Measurements from ENCODE around the gene BHLHE40. TPM values are rescaled to one million over a fixed set of nuclear protein-coding genes. Genes with fewer than 3 reads are reported as not detected.
A peak's percentile ranks its signal among the peaks of the same experiment; 100 is the strongest.

Gene BHLHE40
- total RNA-seq = 26.4 TPM

DNA sequence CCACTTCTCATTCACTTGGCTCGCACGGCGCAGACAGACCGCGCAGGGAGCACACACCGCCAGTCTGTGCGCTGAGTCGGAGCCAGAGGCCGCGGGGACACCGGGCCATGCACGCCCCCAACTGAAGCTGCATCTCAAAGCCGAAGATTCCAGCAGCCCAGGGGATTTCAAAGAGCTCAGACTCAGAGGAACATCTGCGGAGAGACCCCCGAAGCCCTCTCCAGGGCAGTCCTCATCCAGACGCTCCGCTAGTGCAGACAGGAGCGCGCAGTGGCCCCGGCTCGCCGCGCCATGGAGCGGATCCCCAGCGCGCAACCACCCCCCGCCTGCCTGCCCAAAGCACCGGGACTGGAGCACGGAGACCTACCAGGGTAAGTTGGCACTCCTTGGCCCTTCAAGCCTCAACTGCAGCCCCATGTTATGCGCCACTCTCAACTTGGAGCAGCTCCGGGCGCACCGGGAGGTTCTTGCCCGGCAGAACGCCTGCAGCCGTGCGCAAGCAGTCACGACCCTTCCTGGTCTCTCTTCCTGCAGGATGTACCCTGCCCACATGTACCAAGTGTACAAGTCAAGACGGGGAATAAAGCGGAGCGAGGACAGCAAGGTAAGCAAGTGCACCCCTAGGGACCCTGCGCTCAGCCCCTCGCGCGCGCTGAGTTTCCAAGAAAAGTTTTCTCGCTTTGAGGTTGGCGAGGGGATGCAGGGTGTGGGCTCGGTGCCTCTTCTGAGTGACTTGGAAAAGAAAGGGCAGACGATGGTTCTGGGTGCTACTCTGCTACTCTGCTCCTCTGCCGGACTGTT, at the start of gene BHLHE40:
TSS of gene BHLHE40 (plus strand) at position 10 of the 801 bp plus-strand sequence. CDS start at position 292, 282 bp downstream.
- ATAC-seq (peak; percentile 41), DNase-seq (ENCODE audit: low spot score) (no peak)

DNA sequence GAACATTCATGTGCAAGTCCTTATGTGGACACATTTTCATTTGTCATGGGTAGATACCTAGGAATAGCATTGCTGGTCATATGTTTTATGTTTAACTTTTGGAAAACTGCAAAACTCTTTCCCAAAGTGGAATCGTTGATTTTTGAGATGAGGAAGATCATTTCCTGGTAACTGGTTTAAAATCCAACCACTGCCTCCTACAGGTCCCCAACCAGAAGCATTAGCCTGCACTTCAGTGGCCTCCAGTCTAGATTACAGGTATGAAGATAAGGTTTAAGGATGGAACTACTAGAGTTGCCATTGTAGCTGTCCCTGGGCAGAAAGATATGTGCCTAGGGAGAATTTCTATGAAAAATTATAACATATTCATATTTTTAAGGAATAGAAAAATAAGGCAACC, 48.7 kb upstream of the BHLHE40 start:
- DNase-seq (ENCODE audit: low spot score) = no peak
- ATAC-seq = no peak

DNA sequence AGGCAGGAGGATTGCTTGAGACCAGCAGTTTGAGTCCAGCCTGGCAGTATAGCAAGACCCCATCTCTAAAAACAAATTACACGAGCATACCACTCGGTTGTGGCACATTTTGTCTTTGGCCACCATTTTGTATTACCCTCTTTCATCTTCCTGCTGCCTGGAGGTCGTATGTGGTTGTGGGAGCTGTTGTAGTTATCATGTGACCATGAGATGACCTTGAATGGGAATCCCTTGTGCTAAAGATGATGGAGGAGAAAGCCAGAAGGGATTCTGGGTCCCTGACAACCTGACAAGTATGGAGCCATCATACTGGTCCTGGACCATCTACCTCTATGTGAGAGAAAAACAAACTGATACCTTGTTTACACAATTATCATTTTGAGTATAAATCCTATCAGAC, 45.2 kb upstream of the BHLHE40 start:
- ATAC-seq (no peak), DNase-seq (ENCODE audit: low spot score) (no peak)

DNA sequence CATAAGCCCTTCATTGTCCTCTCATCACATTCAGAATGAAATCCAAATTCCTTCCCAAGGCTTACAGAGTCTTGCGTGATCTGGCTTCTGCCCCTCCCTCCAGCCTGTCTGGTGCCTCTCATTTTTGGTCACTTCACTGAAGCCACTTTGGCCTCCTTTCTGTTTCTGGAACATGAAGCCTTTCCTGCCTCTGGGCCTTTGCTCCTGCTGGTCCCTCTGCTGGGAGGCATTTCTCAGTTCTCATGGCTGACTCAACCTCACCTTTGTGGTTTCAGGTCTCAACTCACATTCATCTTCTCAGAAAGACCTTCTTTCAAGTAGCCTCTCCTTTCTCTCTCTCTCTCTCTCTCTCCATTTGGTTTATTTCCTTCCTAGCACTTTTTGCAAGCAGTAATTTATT, 43.9 kb upstream of the BHLHE40 start:
- DNase-seq (ENCODE audit: low spot score) = no peak
- no peak for ATAC-seq

DNA sequence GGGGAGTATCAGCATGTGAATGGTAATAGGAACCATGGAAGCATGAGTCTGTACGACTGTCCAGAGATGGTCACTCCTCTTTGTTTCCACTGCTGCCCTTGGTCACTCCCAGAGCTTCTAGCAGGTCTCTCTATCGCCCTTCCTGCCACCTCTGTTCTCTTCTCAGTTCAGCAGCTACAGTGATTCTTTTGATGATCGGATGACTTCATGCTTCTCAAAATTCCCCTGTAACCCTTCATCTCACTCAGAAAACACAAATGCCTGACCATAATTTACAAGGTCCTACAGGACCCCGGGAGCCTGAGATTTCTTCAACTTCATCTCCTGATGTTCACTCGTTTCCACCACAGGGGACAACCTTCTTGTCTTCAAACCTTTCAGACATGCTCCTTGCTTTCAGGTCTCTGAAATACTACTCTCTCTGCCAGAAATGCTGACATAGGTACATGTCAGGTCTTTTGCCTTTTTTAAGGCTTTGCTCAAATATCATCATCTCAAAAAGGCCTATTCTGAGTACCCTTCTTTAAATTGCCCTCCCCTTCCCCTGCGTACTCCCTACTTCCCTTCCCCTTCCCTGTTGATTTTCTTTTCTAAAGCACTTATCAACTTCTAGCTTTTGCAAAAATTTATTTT, 42.1 kb upstream of the BHLHE40 start:
- ATAC-seq (no peak), DNase-seq (ENCODE audit: low spot score) (no peak)

DNA sequence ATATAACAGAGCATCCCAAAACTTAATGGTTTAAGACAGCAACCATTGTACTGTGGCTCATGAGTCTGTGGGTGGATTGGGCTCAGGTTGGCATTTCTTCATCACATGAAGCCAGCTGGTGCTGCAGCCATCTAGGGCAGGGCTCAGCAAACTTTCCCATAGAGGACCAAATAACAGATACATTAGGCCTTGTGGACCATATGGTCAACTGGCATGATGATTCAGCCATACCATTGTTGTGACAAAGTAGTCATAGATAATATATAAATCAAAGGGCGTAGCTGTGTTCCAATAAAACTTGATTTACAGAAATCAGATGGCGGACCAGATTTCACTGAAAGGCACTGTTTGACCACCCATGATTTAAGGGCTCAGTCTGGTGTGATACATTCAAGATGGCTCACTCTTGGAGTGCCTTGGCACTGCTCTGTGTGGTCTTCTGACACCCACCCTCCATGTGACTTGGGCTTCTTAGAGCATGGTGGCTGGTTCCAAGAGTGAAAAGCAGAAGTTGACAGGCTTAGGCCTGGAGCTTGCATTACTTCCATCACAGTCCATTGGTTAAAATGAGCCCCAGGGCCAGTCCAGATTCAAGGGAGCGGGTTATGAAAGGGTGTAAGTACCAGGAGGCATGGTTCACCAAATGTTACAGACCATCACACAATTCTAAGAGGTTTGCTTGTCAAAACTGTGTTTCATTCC, 40.8 kb upstream of the BHLHE40 start:
- ATAC-seq (no peak), DNase-seq (ENCODE audit: low spot score) (no peak)

DNA sequence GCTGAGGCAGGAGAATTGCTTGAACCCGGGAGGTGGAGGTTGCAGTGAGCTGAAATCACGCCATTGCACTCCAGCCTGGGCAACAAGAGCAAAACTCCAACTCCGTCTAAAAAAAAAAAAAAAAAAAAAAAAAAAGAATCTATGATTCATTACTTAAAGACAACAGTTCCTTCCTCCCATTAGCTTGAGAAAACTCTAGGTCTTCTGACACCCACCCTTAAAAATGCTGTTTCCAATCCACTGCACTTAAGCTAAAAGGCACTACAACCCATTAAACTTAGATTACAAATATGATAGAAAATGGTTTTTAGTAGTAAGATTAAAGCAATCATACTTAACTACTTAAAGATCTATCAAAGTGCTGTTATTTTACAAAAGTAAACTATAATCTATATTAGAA, 40.0 kb upstream of the BHLHE40 start:
- DNase-seq (ENCODE audit: low spot score) (no peak), ATAC-seq (no peak)

DNA sequence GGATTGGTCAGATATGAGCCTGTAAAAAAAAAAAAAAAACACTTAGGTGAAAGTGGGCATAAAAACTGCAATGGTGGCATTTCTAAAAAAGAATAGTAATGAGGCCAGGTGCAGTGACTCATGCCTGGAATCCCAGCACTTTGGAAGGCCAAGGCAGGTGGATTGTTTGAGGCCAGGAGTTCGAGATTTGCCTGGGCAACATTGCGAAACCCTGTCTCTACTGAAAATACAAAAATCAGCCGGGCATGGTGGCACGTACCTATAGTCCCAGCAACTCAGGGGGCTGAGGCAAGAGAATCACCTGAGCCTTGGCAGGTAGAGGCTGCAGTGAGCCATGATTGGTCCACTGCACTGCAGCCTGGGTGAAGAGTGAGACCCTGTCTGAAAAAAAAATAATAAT, 38.3 kb upstream of the BHLHE40 start:
- no peak for ATAC-seq

DNA sequence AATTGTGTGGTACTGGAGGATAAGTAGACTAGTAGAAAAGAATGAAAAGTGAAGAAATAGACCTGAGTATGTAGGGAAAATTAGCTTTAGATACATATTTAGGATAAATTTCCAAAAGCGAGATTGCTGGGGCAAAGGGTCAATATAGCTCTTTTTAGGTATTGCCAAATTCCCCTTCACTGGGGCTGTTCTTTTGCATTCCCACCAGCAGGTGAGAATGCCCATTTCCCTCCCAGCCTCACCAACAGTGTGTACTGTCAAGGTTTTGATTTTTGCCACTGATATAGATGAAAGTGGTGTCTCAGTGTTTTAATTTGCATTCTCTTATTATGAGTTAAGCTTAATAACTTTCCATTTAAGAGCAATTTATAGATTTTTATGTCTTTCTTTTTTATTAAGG, 35.7 kb upstream of the BHLHE40 start:
- DNase-seq (ENCODE audit: low spot score) (no peak), ATAC-seq (peak; percentile 60)

More for the DNA sequence above, 38.3 kb upstream of the BHLHE40 start:
- DNase-seq (ENCODE audit: low spot score) = no peak

DNA sequence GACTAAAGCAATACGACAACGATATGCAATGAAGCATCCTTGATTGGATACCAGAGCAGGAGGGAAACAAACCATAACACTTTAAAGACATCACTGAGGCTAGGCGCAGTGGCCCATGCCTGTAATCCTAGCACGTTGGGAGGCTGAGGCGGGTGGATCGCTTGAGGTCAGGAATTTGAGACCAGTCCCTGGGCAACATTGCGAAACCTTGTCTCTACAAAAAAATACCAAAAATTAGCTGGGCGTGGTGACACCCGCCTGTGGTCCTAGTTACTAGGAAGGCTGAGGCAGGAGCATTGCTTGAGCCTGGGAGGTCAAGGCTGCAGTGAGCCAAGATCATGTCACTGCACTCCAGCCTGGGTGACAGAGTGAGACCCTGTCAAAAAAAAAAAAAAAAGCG, 33.9 kb upstream of the BHLHE40 start:
- no peak for ATAC-seq
- DNase-seq (ENCODE audit: low spot score) = no peak

DNA sequence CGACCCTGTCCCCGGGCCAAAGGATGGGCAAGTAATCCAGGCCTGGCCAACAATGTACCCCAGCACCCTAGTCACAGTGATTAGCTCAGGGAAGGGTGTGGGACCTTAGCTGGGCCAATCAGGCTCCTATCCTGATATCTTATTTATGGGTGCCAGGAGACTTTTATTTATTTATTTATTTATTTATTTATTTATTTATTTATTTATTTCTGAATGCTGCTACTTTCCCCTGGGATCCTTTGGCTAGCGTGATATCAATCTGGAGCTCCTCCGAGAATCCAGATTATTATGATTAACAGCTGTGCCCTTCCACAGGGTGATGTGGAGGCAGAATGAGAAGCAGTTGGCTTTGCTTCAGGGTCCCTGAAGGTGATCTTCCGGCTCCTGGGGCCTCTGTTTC, 32.2 kb upstream of the BHLHE40 start:
- no peak for ATAC-seq

DNA sequence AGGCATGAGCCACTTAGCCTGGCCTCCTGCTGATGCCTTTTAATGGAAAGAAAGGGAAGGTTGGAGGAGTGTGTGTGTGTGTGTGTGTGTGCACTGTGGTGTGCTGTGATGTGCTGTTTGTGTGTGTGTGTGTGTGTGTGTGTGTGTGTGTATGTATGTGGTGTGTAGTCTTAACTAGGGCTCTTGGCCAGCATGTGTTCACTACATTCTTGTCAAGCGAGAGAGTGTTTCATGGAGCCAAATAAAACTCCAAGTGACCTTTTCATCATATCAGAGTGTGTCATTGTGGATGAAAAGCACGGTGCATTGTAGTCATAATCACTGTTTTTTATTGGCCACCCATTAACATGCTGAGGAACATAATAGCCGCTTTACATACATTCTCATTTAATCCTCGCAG, 30.8 kb upstream of the BHLHE40 start:
- DNase-seq (ENCODE audit: low spot score) = no peak
- ATAC-seq = no peak

More for the DNA sequence above, 32.2 kb upstream of the BHLHE40 start:
- DNase-seq (ENCODE audit: low spot score) = no peak

DNA sequence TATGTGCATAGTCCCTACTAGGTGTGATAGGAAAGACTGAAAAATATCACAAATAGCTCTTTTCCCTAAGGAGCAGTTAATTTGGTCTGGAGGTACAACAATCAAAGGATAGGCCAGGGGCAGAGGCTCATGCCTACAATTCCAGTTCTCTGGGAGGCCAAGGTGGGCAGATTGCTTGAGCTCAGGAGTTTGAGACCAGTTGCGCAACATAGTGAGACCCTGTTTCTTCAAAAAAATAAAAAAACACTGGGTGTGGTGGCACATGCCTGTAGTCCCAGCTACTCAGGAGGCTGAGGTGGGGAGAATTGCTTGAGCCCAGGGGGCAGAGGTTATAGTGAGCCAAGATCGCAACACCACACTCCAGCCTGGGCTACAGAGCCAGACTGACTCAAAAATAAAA, 30.2 kb upstream of the BHLHE40 start:
- ATAC-seq = no peak
- DNase-seq (ENCODE audit: low spot score) = no peak

DNA sequence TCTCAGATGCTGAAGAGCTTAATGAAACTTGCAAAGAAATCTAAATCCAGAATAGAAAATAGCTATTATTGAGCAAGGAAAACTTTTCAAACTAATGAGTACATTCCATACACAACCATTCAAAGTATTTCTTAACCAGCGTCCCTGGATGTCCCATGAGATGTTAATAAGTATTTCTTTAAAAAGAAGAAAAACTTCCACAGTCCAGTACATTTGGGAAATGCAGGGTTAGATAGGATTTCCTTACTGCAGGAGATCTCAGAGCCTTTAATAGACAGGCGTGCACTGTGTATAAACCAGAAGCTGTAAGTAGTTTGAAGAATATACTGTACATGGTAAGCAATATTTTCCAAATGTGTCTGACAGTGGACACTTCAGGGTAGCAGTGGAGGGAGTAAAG, 29.6 kb upstream of the BHLHE40 start:
- ATAC-seq (no peak), DNase-seq (ENCODE audit: low spot score) (no peak)

DNA sequence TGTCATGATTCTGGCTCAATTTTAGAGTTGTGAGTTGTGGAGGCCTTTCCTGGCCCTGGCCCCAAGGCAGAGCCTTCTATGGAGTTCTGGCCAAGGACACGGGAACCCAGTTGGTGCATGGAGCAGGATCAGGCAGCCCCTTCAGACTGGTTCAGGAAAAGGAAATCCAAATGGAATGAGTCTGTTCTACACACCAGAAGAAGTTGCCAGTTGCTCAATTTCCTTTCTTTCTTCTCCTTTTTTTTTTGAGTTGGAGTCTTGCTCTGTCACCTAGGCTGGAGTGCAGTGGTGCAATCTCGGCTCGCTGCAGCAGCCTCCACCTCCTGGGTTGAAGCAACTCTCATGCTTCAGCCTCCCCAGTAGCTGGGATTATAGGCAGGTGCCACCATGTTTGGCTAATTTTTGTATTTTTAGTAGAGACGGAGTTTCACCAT, 28.9 kb upstream of the BHLHE40 start:
- ATAC-seq (no peak), DNase-seq (ENCODE audit: low spot score) (no peak)

DNA sequence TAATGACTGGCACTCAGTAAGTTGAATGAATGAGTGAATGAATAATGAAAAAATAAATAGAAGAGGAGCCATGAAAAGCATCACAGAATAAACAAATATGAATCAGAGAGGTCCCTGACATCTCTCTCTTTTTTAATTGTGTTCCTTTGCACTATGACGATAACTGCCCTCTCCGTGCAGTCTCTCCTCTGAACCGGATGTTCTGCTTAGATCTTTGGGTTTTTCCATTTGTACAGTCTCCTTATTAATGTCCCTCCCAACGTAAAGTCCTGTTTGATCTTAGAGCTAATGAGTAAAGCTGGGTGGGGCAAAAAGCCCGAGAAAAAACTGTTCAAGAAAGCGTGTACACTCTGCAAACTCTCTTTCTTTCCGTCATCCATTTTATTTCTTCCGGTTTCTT, 28.3 kb upstream of the BHLHE40 start:
- DNase-seq (ENCODE audit: low spot score) = no peak
- ATAC-seq = no peak

DNA sequence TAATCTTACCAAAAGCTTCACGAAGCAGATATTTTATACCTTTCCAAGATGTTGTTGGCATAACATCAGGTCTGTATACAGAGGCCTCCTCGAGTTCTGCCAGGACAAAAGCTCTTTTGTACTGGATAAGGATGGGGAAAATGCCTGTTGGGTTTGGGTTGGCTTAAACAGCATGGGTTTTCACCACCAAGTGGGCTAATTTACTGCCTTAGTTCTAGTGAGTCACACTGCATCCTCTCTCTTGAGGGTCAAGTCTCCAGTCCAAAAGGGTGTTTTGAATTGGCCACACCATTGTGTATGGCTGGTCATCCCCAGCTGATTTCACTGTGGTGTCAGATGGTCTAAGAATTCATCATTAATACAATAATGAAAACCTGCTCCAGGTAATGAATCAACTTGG, 26.1 kb upstream of the BHLHE40 start:
- no peak for DNase-seq (ENCODE audit: low spot score)
- ATAC-seq = no peak

DNA sequence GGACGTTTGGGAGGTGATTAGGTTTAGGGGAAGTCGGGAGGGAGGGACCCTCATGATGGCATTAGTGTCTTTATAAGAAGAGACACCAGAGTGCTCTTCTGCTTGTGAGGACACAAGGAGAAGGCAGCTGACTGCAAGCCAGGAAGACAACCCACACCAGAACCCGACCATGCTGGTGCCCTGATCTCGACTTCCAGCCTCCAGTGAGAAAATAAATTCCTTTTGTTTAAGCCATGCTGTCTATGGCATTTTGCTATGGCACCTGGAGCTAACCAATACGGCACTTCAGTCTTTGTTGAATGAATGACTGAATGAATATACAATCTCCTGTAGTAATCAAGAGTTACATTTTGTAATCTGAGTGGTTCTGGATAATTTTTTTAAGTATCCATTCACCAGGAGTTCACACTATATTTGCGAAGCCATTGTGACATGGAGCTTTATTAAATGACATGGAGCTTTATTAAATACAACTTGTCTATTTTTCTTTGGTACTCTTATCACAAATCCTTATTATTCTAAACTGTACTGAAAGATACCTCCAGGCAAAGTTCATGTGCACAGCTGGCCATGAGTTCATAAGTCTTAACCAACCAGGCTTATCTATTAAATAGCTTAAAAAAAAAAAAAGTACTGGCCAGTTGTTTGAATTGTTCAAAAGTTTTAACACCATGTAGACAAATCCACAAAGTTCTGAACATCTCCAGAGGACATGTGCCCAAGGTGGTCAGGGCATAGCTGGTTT, 24.8 kb upstream of the BHLHE40 start:
- ATAC-seq (no peak), DNase-seq (ENCODE audit: low spot score) (no peak)

DNA sequence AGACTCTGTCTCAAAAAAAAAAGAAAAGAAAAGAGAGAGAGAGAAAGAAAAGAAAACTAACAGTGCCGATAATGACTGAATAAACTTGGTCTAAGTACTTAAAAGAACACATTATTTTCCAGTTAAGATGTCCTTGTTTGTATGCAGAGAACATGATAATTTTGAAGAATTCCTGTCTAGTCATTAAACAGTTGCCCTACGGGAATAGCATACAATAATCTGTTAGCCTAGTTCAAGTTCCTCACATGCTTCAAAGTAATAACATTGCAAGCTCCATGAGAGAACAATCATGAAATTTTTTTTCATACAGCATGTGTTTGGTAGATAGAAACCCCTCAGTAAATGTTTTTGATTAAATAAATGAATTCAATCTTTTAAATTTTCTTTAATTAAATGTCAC, 23.1 kb upstream of the BHLHE40 start:
- ATAC-seq (no peak), DNase-seq (ENCODE audit: low spot score) (no peak)

DNA sequence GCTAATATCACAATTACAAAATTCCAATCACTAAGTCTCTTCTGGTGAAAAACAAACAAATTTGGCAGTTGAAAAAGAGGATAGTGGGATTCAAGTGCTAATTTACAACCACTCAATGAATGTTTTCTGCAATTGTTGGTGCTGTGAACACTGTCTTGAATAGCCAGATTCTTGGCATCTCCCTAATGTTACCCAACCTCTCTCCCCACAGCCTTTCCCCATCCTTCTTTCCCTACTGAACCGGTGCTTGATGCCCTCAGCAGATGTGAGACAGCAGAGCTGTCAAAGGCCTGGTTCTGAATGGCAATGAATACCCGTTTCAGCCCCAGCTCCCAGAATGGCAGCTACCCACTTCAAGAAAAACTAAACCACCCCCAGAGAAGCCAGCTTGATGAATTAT, 22.5 kb upstream of the BHLHE40 start:
- DNase-seq (ENCODE audit: low spot score) = no peak
- ATAC-seq = no peak

DNA sequence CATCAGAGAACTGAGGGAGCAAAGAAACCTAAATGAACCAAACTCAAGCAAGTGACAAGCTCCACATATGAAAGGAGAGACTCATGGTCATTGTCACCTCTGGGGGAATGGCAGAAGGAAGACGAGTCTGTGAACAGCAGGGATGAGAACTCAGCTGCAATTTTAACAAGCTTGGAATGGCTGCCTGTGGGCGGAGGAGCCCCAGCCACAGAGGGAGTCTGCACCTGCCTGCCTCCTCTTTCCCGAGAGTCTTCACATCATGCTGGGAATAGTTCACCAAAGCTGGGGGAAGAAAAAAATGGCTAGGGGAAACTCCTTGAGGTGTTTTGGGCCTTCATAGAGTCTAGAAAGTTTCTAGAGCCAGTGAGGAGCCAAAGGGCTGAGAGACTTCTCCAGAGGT, 21.3 kb upstream of the BHLHE40 start:
- DNase-seq (ENCODE audit: low spot score) = no peak
- no peak for ATAC-seq

Data from left lobe of liver (tissue), 2 donors.